ENCODE results near the gene RPUSD4.
"Not testable (repeated sequence)": the region's sequence is repeated elsewhere in the genome, so short reads cannot be mapped to it uniquely, and the experiment has no call there.

The RPUSD4 gene

GRCh38 chr11:126211236-126212088 lies at the start of gene RPUSD4, which contains the start of gene FAM118B:
Gene RPUSD4 (minus strand): TSS chr11:126211650. CDS start chr11:126211638, 12 bp downstream.
Gene FAM118B (plus strand): TSS chr11:126211782. CDS start chr11:126235002, 23,220 bp downstream.
- DNase-seq, result peak; percentile 95 to 96

- DNase-seq, result no peak
Measured at GRCh38 chr11:126257764-126258163, 46.3 kb upstream of the RPUSD4 start.

GRCh38 chr11:126257144-126257543 lies 45.7 kb upstream of the RPUSD4 start:
- DNase-seq, result no peak

DNA sequence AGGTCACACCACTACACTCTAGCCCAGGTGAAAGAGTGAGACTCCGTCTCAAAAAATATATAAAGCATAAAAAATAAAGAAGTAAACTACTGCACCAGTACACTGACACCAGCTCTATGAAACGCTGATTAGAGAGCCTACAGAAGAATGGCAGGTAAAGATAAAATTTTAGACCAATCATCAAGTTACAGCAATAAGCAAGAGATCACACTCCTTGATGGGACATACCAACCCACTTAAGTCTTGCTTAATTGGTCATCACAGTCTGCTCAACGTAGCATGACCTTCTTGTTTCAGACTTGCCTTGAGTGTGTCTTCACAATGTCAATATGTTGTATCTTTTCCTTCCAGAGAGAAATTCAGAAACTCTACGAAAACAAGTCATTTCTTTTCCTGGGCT lies 44.8 kb upstream of the RPUSD4 start:
- no peak for DNase-seq

- not testable (repeated sequence) for DNase-seq
Measured at GRCh38 chr11:126255507-126255906, 44.1 kb upstream of the RPUSD4 start.

DNA sequence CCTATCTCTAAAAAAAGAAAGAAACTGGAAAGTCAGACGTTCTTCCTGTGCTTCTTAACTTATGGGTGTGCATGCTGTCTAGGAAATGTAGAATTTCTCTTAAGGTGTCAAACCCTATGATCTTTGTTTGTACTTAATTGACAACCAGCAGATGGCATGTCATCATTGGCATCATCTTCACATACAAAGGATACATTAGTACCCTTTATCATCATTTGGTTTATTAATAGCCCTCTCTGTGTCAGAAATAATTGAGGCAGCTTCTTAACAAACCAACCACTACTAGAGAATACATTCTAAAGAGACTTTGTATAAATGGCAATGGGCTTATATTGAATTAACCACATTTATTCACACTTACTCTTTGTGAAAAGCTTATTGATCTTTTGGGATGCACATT lies 43.4 kb upstream of the RPUSD4 start:
- DNase-seq, result no peak

DNA sequence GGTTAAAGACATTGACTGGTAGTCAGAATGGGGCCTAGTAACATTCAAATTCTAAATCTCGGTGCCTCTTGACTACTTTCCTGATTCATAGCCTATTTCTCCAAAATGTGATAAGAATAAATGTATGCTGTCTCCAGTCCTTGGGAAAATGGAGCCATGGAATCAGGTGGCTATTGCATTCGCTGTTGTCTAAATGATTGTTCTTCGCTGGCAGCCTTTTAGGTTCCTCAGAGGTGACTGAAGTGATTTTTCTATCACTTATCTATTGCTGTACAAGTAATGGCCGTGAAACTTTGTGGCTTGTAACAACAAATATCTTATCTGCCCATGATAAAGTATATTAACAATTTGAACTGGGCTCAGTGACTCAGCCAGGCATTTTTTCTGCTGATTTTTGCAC lies 41.8 kb upstream of the RPUSD4 start:
- DNase-seq, result no peak

DNA sequence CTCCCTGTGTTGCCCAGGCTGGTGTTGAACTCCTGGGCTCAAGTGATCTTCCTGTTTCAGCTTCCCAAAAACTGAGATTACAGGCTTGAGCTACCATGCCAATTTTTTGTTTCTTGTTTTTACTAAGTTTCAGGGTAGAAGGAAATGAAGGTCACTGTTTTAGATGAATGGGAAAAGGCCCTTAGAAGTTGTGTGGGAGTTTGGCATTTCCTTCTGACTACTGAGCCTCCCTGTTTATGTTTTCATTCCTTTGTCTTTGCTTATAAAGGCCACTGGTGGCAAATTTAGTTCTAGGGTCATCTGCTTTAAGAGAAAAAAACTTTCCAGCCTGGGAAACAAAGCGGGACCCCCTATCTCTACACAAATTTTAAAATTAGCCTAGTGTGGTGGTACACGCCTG lies 35.2 kb upstream of the RPUSD4 start:
- DNase-seq, result no peak

GRCh38 chr11:126233391-126233790 lies 21.9 kb upstream of the RPUSD4 start:
- DNase-seq, result no peak

- no peak for DNase-seq
Measured at GRCh38 chr11:126232683-126233082, 21.2 kb upstream of the RPUSD4 start.

DNA sequence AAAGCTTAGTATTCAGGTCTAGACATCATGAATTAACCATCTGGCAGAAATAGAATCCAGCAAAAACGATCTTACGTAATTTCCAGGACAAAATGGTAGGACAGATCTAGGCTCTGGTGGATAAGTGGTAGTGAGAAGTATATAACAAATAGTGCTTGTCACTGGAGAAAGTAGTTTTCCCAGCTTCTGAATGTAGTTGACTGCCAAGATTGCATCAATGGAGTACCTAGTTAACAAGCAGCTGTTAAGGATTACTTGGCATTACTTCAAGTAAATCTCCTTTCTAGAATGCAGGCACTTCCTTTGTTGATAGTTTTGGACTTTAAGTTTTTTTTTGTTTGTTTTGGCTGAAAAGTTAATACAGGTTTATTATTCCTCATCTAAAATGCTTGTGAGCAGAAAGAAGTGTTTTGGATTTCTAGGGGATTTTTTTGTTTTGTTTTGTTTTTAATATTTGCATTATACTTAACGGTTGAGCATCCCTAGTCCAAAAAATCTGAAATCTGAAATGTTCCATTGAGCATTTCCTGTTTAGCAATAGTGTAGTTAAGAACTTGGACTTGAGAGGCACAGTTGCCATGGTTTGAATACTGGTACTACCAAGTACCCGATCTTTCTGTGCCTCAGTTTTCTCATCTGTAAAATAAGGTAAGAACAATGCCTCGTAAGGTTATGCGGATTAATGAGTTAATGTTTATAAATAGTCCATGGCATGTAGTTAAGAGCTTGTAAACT lies 20.4 kb upstream of the RPUSD4 start:
- peak in 1 of 2 donors; percentile 9 for DNase-seq

DNA sequence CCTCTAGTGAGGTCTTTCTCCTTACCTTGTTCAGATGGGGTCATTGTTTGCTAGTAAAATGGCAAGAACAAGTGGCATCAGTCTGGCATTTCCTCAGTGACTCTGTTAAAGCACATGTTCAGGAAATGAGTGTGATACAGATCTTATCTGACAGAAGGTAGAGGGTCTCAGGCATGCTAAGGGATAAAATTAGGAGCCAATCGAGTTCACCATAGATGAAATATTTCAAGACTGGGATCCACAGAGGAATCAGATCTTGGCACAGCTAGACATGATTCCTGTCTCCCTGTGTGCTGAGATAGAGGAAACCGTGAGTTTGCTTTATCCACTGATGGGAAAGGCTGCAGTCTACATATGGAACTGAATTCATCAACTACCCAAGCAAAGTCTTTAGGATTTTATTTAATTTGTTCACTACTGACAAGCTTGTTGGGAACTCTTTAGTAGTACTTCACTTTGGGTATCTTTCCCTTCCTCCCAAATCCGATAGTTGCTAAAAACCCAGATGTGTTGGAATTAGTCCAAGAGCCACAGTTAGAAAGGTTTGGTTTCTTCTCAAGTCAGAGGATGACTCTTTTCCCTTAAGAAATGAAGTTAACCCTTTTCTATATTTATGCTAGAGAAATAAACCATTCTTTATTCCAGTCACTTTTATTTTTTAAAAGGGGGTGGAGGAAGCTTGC lies 18.5 kb upstream of the RPUSD4 start:
- no peak for DNase-seq

- no peak for DNase-seq
Measured at GRCh38 chr11:126226334-126227084, 15.1 kb upstream of the RPUSD4 start.

GRCh38 chr11:126225295-126225665 lies 13.8 kb upstream of the RPUSD4 start:
- DNase-seq, result no peak

DNA sequence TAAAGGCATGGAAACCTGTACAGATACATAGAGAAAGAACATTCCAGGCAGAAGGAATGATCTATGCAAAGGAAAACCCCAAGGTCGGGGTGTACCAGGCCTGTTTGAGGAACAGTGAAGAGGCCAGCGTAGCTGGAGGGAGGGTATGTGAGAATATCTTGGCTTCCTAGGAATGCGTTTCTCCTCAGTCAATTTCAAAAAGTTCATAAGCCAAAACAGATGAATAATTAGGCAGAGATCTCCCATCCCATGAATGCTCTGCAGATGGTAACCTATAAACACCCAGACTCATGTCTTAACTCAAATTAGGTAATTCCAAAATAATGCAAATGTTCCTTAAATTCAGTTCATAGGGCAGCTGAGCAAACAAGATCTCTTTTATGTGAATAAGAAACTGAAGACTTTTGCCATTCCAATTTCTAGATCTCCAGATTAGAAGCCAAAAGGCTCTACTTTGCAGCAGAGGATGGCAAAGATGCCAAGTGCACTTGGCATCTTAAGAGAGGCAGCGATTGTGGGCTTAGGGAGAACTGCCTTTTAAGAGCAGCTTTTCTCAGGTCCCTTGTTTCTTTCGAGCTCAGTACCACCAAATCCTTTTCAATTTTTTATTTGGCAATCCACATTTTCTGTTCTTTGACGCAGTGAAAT lies 13.3 kb upstream of the RPUSD4 start:
- peak in 1 of 2 donors; percentile 6 for DNase-seq

GRCh38 chr11:126219547-126219946 lies 8.1 kb upstream of the RPUSD4 start:
- DNase-seq, result no peak

DNA sequence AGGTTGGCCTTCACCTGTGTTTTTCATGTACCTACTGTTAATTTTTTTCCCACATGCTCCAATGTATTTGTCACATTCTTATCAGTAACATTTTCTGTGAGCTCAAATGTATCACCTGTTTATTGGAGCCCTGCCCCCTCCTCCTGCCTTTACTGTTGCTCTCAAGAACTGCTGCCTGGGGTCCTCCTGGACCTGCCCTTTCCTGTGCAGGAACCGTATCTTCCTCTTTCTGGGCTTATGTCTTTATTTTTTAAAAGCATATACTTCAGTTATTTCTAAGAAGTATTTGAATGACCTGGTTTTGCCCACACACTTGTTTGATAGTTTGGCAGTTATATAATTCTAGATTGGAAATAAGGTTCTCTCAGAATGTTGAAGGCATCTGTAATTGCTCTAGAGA lies 6.0 kb upstream of the RPUSD4 start:
- no peak for DNase-seq

DNA sequence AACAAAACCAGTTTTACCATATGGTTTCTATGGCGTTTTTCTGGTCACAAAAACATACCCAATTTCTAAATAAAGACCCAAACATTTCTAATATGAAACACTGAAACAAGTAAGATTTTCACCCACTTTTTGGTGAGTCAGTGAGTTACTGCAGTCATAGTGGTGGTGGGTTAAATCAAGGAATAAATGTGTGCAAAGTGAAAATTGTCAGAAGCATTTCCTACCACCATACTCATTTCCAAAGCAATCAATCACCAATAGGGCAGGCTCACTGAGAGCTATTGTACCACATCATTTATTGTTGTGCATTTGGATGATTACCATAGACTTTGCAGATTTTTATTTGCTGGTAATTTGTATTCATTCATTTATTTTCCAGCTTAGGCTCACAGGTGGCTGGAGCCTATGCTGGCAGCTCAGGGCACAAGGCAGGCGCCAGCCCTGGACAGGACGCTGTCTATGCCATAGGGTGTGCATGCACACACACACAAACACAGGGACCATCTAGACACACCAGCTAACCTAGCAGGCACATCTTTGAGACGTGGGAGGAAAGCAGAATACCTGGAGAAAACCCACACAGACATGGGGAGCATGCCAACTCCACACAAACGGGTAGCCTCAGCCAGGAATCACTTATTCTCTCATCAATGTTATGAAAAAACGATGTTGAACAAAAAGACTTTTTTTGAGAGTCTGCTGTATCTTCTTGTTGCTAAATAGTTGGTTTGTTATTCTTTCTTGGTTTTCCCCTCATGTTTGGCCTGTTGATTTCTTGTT lies 5.3 kb upstream of the RPUSD4 start:
- DNase-seq, result no peak

- no peak for DNase-seq
Measured at GRCh38 chr11:126214841-126215240, 3.4 kb upstream of the RPUSD4 start.

- no peak for DNase-seq
Measured at GRCh38 chr11:126214441-126214840, 3.0 kb upstream of the RPUSD4 start.

- DNase-seq, result no peak
Measured at GRCh38 chr11:126212089-126212660, 725 bp upstream of the RPUSD4 start.

Data from hippocampal formation (tissue), 2 donors.